NCI-H2171 treated with DMSO at 0.1 percent for 48 hours (cell line): ENCODE measurements around the gene ASXL3.

ENCODE experiments used
- DNase-seq: peaks from one replicate; lab custom pipeline; 2025; lab: John Stamatoyannopoulos, UW

ASXL3 gene

GRCh38 chr18:33583901-33584300 is 5.9 kb downstream of the ASXL3 start:
- peak; percentile 73 for DNase-seq

- peak; percentile 31 for DNase-seq
Observed at GRCh38 chr18:33584548-33585430, 6.8 kb downstream of the ASXL3 start.

- no peak for DNase-seq
Observed at GRCh38 chr18:33585431-33585775, 7.4 kb downstream of the ASXL3 start.

GRCh38 chr18:33588361-33588760 is 10.3 kb downstream of the ASXL3 start:
- DNase-seq = no peak

- DNase-seq = no peak
Observed at GRCh38 chr18:33593261-33593660, 15.2 kb downstream of the ASXL3 start.

GRCh38 chr18:33594799-33595198 is 16.8 kb downstream of the ASXL3 start:
- DNase-seq = no peak

GRCh38 chr18:33596178-33596854 is 18.3 kb downstream of the ASXL3 start:
- no peak for DNase-seq

GRCh38 chr18:33600846-33601245 is 22.8 kb downstream of the ASXL3 start:
- DNase-seq = no peak

- DNase-seq = no peak
Observed at GRCh38 chr18:33603454-33603853, 25.4 kb downstream of the ASXL3 start.

GRCh38 chr18:33605250-33605649 is 27.2 kb downstream of the ASXL3 start:
- no peak for DNase-seq

GRCh38 chr18:33606621-33607020 is 28.6 kb downstream of the ASXL3 start:
- DNase-seq = no peak

- DNase-seq = peak; percentile 73
Observed at GRCh38 chr18:33611525-33612135, 33.6 kb downstream of the ASXL3 start.

- no peak for DNase-seq
Observed at GRCh38 chr18:33612632-33613031, 34.6 kb downstream of the ASXL3 start.

GRCh38 chr18:33616556-33616955 is 38.5 kb downstream of the ASXL3 start:
- no peak for DNase-seq

GRCh38 chr18:33627114-33627513 is 49.1 kb downstream of the ASXL3 start:
- no peak for DNase-seq

GRCh38 chr18:33630476-33630875 is 52.5 kb downstream of the ASXL3 start:
- DNase-seq = no peak

GRCh38 chr18:33641141-33641540 is 63.1 kb downstream of the ASXL3 start:
- DNase-seq = peak; percentile 14

- DNase-seq = no peak
Observed at GRCh38 chr18:33644494-33644893, 66.5 kb downstream of the ASXL3 start.

- no peak for DNase-seq
Observed at GRCh38 chr18:33647365-33647764, 69.3 kb downstream of the ASXL3 start.

GRCh38 chr18:33652635-33653034 is 74.6 kb downstream of the ASXL3 start:
- DNase-seq = no peak

- DNase-seq = peak; percentile 38
Observed at GRCh38 chr18:33653231-33653630, 75.2 kb downstream of the ASXL3 start.

- no peak for DNase-seq
Observed at GRCh38 chr18:33656889-33657448, 79.0 kb downstream of the ASXL3 start.
